AG20443 (cell line): ENCODE results near the gene DNM3.

Experiments
- DNase-seq: peaks from one replicate; pipeline ENCODE4 v3.0.0; 2012; ENCODE audit warnings: low spot score, mixed read lengths

The DNM3 gene

DNA sequence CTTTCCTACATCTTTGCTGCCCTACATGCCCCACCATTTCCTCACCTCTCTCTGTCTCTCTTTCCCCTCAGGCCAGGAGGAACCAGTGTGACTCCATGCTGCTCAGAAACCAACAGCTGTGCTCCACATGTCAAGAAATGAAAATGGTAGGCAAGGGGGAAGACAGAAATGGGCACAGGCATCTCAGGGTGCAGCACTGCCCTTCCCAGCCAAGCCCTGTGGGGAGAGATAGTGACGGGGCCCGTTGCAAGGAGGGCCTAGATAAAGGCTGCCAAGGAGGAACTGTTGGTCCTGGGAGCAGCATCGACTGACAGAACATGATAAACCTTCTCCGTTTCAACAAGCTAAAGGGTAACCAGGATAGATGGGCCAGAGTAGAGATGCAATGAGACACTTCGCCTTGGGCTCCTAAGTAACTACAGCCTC is 615.1 kb downstream of the DNM3 start:
- no peak for DNase-seq

DNA sequence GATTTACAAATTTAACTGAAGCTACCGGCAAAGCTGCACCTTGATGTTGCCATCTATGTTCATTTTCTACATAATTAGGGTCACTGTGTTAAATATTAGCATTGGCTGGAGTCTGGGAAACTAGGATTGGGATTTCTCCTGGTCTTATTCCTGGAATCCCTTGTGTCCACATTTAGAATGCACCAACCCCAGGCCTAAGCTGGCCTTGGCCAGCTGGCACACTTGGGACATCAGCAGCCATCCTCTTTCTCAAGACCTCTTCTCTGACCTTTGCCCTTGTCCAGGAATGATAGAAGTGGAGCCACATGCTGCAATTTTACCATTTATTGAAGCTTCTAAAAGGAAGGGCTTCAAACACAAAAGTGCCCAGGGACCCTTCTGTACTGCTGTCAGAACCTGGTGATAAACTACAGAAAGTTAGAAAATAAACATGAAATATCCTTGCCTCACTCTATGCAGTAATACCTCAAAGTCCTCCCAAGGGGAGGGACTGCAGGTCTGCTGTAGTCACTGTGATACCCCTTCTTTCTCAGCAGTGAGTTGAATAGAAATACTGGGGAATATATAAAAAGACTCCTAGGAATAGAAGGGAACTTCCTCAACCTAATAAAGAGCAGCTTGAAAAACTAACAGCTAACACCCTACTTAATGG is 616.3 kb downstream of the DNM3 start:
- DNase-seq = no peak

DNA sequence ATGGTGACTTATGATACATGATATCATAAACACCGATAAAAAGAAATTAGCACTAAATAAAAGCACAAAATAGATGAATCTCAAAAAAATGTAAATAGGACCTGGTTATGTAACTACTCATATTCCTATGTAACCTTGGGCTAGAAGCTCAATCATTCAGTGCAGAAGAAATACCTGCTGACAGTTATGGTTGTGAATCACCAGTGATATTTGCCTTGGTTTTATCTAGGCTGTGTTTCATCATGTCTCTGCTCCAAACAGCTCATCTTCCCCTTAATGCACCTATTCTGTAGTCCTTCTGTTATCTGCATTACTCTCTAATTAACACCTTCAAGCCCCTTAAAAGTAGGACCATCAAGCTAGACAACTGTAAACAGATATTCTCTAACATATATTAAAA is 618.9 kb downstream of the DNM3 start:
- no peak for DNase-seq

DNA sequence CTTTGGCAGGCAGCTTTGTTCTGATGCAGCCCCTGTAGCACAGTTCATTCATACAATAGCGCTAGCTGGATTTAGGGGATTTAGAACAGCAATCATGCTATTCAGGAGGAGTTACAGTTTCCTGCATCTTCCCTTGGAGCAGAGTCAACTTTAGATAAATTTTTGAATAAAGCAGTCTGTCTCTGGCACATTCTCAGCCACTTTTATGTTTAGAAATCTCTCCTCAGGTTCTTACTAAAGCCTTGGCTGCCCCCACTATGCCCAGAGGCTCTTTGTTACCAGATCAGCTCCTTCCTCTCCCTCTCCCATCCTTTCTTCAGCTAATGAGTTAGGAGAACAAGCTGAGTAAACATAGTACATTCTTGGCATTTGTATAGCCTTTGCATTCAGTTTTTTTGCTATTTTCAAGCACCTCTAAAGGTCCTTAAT is 619.6 kb downstream of the DNM3 start:
- no peak for DNase-seq
